LNCaP clone FGC (cell line): ENCODE data around the gene CCDC187.
"Not testable (repeated sequence)": the region's sequence is repeated elsewhere in the genome, so short reads cannot be mapped to it uniquely, and the experiment has no call there.

Experiments used
- DNase-seq: peaks from one replicate; pipeline ENCODE4 v3.0.0-alpha.2; 2011; ENCODE audit warnings: low read depth
- H3K4me3 ChIP-seq: 2 replicates; pipeline ENCODE4 v1.5.1; 2011; ENCODE audit warnings: mild to moderate bottlenecking, low read depth, low read length, control low read depth
- CTCF ChIP-seq: IDR thresholded peaks from 2 replicates; pipeline ENCODE4 v1.5.1; 2012; ENCODE audit warnings: mild to moderate bottlenecking; ENCODE audit not compliant: control insufficient read depth, insufficient read depth; ENCODE audit errors: extremely low read depth

CCDC187 gene

GRCh38 chr9:136242248-136242647 is 61.6 kb downstream of the CCDC187 start:
- no peak for TF ChIP-seq CTCF
- no peak overlapping the region for H3K4me3 ChIP-seq
- DNase-seq, result no peak

DNA sequence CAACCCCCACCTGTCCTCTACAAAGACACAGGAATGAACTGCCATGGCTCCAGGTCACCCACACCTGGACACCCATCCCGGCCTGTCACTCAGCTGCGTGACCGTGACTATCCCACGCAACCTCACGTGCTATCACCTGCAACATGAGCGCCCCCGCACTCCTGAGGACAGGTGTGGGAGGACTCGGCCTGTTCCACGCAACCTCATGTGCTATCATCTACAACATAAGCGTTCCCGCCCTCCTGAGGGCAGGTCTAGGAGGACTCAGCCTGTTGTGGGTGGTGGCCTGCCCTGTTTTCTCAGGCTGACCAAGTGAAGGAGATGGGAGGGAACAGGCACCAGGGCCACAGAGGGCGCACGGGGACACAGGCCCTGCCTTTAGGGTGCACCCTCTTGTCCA is 62.4 kb downstream of the CCDC187 start:
- H3K4me3 ChIP-seq, result no peak overlapping the region
- no peak for TF ChIP-seq CTCF
- no peak for DNase-seq

GRCh38 chr9:136240941-136241340 is 63.0 kb downstream of the CCDC187 start:
- TF ChIP-seq CTCF, result no peak
- H3K4me3 ChIP-seq, result no peak overlapping the region
- no peak for DNase-seq

- no peak for DNase-seq
- no peak overlapping the region for H3K4me3 ChIP-seq
These were observed 63.9 kb downstream of the CCDC187 start for GRCh38 chr9:136239983-136240330.

GRCh38 chr9:136239135-136239982 is 64.5 kb downstream of the CCDC187 start:
- no peak for DNase-seq
- H3K4me3 ChIP-seq, result no peak overlapping the region
- no peak for TF ChIP-seq CTCF

More at GRCh38 chr9:136239983-136240330, 63.9 kb downstream of the CCDC187 start:
- TF ChIP-seq CTCF, result no peak

DNA sequence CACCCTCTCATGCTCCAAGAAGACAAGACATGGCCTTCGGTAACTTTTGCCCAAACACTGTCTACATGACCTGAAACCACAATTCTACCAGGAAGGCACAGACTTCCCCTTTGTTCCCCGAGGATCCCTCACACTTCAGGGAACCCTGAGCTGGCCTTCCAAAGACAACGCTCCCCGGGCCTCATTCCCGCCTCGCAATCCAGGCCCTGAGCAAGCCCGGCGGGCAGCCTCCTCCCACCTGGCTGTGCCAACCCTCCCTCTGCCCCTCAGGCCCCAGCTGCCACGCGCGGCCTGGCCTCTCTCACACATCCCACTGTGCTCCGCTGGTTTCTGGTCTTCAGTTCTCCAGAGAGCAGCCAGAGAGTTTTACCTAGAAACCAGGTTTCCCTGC is 65.6 kb downstream of the CCDC187 start:
- DNase-seq, result no peak
- TF ChIP-seq CTCF, result no peak
- no peak overlapping the region for H3K4me3 ChIP-seq

- H3K4me3 ChIP-seq, result no peak overlapping the region
- no peak for DNase-seq
- TF ChIP-seq CTCF, result no peak
These were observed 66.2 kb downstream of the CCDC187 start for GRCh38 chr9:136237486-136238341.

DNA sequence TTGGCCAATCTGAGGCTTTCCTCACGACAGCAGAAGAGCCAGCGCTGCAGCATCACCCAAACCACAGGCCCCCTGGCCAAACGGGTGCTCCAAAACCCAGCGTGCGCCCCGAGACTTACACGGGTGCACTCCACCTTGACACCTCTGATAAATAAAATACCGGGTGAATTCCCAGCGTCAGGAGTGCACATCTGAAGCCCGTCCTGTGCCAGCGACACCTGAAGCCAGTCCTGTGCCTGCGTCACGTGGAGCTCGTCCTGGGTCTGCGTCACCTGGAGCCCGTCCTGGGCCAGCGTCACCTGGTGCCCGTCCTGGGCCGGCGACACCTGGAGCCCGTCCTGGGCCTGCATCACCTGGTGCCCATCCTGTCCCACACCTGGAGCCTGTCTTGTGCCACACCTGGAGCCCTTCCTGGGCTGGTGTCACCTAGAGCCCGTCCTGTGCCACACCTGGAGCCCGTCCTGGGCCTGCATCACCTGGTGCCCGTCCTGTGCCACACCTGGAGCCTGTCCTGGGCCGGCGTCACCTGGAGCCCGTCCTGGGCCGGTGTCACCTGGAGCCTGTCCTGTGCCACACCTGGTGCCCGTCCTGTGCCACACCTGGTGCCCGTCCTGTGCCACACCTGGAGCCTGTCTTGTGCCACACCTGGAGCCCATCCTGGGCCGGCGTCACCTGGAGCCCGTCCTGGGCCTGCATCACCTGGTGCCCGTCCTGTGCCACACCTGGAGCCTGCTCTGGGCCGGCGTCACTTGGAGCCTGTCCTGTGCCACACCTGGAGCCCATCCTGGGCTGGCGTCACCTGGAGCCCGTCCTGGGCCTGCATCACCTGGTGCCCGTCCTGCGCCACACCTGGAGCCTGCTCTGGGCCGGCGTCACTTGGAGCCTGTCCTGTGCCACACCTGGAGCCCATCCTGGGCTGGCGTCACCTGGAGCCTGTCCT is 67.2 kb downstream of the CCDC187 start:
- DNase-seq, H3K4me3 ChIP-seq: not testable (repeated sequence)
